Activated CD4-positive, alpha-beta memory T cell treated with anti-CD3 and anti-CD28 coated beads for 36 hours (primary cell): ENCODE measurements around the gene NOTUM. TPM values are rescaled to one million over a fixed set of nuclear protein-coding genes. Genes with fewer than 3 reads are reported as not detected.
"Not testable (repeated sequence)": the region's sequence is repeated elsewhere in the genome, so short reads cannot be mapped to it uniquely, and the experiment has no call there.

Experiments
- CTCF ChIA-PET: fragments of 350-600 bp; sonication (Branson Sonifier 250); formaldehyde crosslinking; loops from one replicate; lab custom pipeline; 2021; ENCODE audit warnings: antibody characterized with exemption, inconsistent platforms; lab: Charles Lee
- POLR2A ChIA-PET: fragments of 350-600 bp; sonication (Branson Sonifier 250); formaldehyde crosslinking; loops from one replicate; lab custom pipeline; 2021; ENCODE audit warnings: antibody characterized with exemption; lab: Charles Lee
- DNase-seq: peaks from one replicate; pipeline ENCODE4 v3.0.0-alpha.2; 2020
- H3K27ac Mint-ChIP-seq: one replicate; pipeline ENCODE4 v1.8.0; 2021; ENCODE audit warnings: mixed read lengths
- H3K27me3 Mint-ChIP-seq: one replicate; pipeline ENCODE4 v1.8.0; 2021; ENCODE audit warnings: mixed read lengths
- H3K36me3 Mint-ChIP-seq: one replicate; pipeline ENCODE4 v1.8.0; 2021; ENCODE audit warnings: mixed read lengths
- H3K4me1 Mint-ChIP-seq: one replicate; pipeline ENCODE4 v1.8.0; 2021; ENCODE audit warnings: low read depth, mixed read lengths
- H3K4me3 Mint-ChIP-seq: one replicate; pipeline ENCODE4 v1.8.0; 2021; ENCODE audit warnings: mild to moderate bottlenecking, mixed read lengths
- H3K9me3 Mint-ChIP-seq: one replicate; pipeline ENCODE4 v1.8.0; 2021; ENCODE audit warnings: mixed read lengths
- intact Hi-C: fragments of 100-400 bp; cut with micrococcal nuclease; formaldehyde crosslinking; loops from one replicate; pipeline ENCODE4 v1.15.1; 2023
- total RNA-seq, 2 experiments: library from RNA; stranded (reverse); gene quantifications; one replicate each; pipeline ENCODE4 v1.2.3, GENCODE V29; 2021

Gene NOTUM
- total RNA-seq, 2 experiments from 2014 or later, result 0.22 to 0.40 TPM

- H3K4me1 Mint-ChIP-seq, result peaks cover 30% of the 10 kb centered on the region
- H3K27ac Mint-ChIP-seq, result no peak overlapping the region
- no peak overlapping the region for H3K4me3 Mint-ChIP-seq
- CTCF ChIA-PET, result interaction anchor here (0.6 kb wide), 2 partner anchors 73 to 247 kb away, joined by 3 read pairs; no protein-coding TSS in a partner anchor
- H3K36me3 Mint-ChIP-seq, result peaks cover 13% of the 10 kb centered on the region
- no peaks in the 10 kb centered on the region for H3K9me3 Mint-ChIP-seq
- intact Hi-C loops, result no loop called here
- no peak for DNase-seq
- POLR2A ChIA-PET, result no interaction called here
- no peaks in the 10 kb centered on the region for H3K27me3 Mint-ChIP-seq
These were observed 39.5 kb downstream of the NOTUM start for GRCh38 chr17:81921537-81921862.

- no peak overlapping the region for H3K27ac Mint-ChIP-seq
- H3K9me3 Mint-ChIP-seq, result no peaks in the 10 kb centered on the region
- CTCF ChIA-PET, result interaction anchor here (0.6 kb wide), 1 partner anchor 246 kb away, joined by 3 read pairs; no protein-coding TSS in a partner anchor
- POLR2A ChIA-PET, result no interaction called here
- H3K4me3 Mint-ChIP-seq, result no peak overlapping the region
- no peaks in the 10 kb centered on the region for H3K27me3 Mint-ChIP-seq
- peaks cover 27% of the 10 kb centered on the region for H3K4me1 Mint-ChIP-seq
- peaks cover 16% of the 10 kb centered on the region for H3K36me3 Mint-ChIP-seq
- intact Hi-C loops, result no loop called here
- DNase-seq, result no peak
These were observed 40.1 kb downstream of the NOTUM start for GRCh38 chr17:81920612-81921536.

- peaks cover 24% of the 10 kb centered on the region for H3K4me1 Mint-ChIP-seq
- no peak for DNase-seq
- H3K4me3 Mint-ChIP-seq, result no peak overlapping the region
- H3K36me3 Mint-ChIP-seq, result peaks cover 24% of the 10 kb centered on the region
- ChIA-PET POLR2A (no interaction called here), CTCF (interaction anchor here (0.5 kb wide), 1 partner anchor 40 kb away, joined by 3 read pairs; no protein-coding TSS in a partner anchor)
- H3K9me3 Mint-ChIP-seq, result no peaks in the 10 kb centered on the region
- H3K27me3 Mint-ChIP-seq, result no peaks in the 10 kb centered on the region
- H3K27ac Mint-ChIP-seq, result no peak overlapping the region
- intact Hi-C loops, result loop anchor here (1.0 kb wide), 1 partner anchor 58 kb away; the partner anchor contains the start of gene ASPSCR1
These were observed 42.0 kb downstream of the NOTUM start for GRCh38 chr17:81918832-81919545.

GRCh38 chr17:81918333-81918669, 42.7 kb downstream of the NOTUM start:
- POLR2A ChIA-PET, H3K9me3 Mint-ChIP-seq, H3K27me3 Mint-ChIP-seq, DNase-seq, CTCF ChIA-PET, intact Hi-C loops: not testable (repeated sequence)
- H3K27ac Mint-ChIP-seq, result peak overlapping the region; percentile 75
- peaks cover 25% of the 10 kb centered on the region for H3K36me3 Mint-ChIP-seq
- peaks cover 24% of the 10 kb centered on the region for H3K4me1 Mint-ChIP-seq
- H3K4me3 Mint-ChIP-seq, result peak overlapping the region; percentile 85

- CTCF ChIA-PET, result interaction anchor here (0.6 to 1.9 kb wide), 5 partner anchors 8 to 103 kb away, joined by 3 to 8 read pairs (median 7); partner anchors contain the start of gene MAFG
- Mint-ChIP-seq H3K27me3 (no peaks in the 10 kb centered on the region), H3K4me1 (peaks cover 24% of the 10 kb centered on the region), H3K4me3 (peak within 1 kb of the TSS; percentile 85), H3K27ac (peak within 1 kb of the TSS; percentile 75), H3K36me3 (peaks cover 31% of the 10 kb centered on the region), H3K9me3 (no peaks in the 10 kb centered on the region)
- POLR2A ChIA-PET, result interaction anchor here (0.9 to 1.5 kb wide), 5 partner anchors 8 to 113 kb away, joined by 3 to 7 read pairs (median 3); no protein-coding TSS in a partner anchor
- peak; percentile 90 for DNase-seq
- intact Hi-C loops, result no loop called here
These were observed 43.2 kb downstream of the NOTUM start, which contains the start of gene SIRT7 for GRCh38 chr17:81917565-81918332. Gene SIRT7 (minus strand): TSS chr17:81918176. CDS start chr17:81918131, 45 bp downstream.

- intact Hi-C loops, result no loop called here
- Mint-ChIP-seq H3K27ac (peak overlapping the region; percentile 54), H3K4me1 (peaks cover 24% of the 10 kb centered on the region), H3K4me3 (peak overlapping the region; percentile 85), H3K27me3 (no peaks in the 10 kb centered on the region), H3K9me3 (no peaks in the 10 kb centered on the region), H3K36me3 (peaks cover 30% of the 10 kb centered on the region)
- ChIA-PET CTCF (interaction anchor here (1.5 to 1.9 kb wide), 3 partner anchors 43 to 104 kb away, joined by 4 to 8 read pairs (median 7); no protein-coding TSS in a partner anchor), POLR2A (interaction anchor here (0.9 to 1.5 kb wide), 4 partner anchors 8 to 114 kb away, joined by 3 to 7 read pairs (median 3); no protein-coding TSS in a partner anchor)
- peak; percentile 48 for DNase-seq
These were observed 44.6 kb downstream of the NOTUM start for GRCh38 chr17:81916234-81917001.

- POLR2A ChIA-PET, result no interaction called here
- intact Hi-C loops, result no loop called here
- no peak overlapping the region for H3K27ac Mint-ChIP-seq
These were observed 45.7 kb downstream of the NOTUM start for GRCh38 chr17:81915331-81915730.

GRCh38 chr17:81914103-81914850, 46.7 kb downstream of the NOTUM start:
- Mint-ChIP-seq H3K4me3 (no peak overlapping the region), H3K27ac (no peak overlapping the region), H3K27me3 (no peaks in the 10 kb centered on the region), H3K36me3 (peaks cover 26% of the 10 kb centered on the region), H3K9me3 (no peaks in the 10 kb centered on the region), H3K4me1 (peaks cover 26% of the 10 kb centered on the region)
- DNase-seq, result no peak
- intact Hi-C loops, result loop anchor here (5.0 kb wide), 2 partner anchors 42 to 48 kb away; partner anchors contain the start of genes ARHGDIA and NOTUM
- ChIA-PET POLR2A (no interaction called here), CTCF (no interaction called here)

More at GRCh38 chr17:81915331-81915730, 45.7 kb downstream of the NOTUM start:
- CTCF ChIA-PET, result no interaction called here
- Mint-ChIP-seq H3K4me1 (peaks cover 24% of the 10 kb centered on the region), H3K4me3 (no peak overlapping the region), H3K9me3 (no peaks in the 10 kb centered on the region), H3K27me3 (no peaks in the 10 kb centered on the region), H3K36me3 (peaks cover 26% of the 10 kb centered on the region)
- no peak for DNase-seq

GRCh38 chr17:81913394-81914102, 47.4 kb downstream of the NOTUM start:
- Mint-ChIP-seq H3K4me1 (peaks cover 24% of the 10 kb centered on the region), H3K27me3 (no peaks in the 10 kb centered on the region), H3K4me3 (no peak overlapping the region), H3K27ac (no peak overlapping the region), H3K36me3 (peaks cover 27% of the 10 kb centered on the region), H3K9me3 (no peaks in the 10 kb centered on the region)
- no peak for DNase-seq
- ChIA-PET CTCF (interaction anchor here (0.6 to 0.7 kb wide), 2 partner anchors 22 to 106 kb away, joined by 3 to 4 read pairs; partner anchors contain the start of gene ANAPC11), POLR2A (no interaction called here)
- intact Hi-C loops, result loop anchor here (5.0 kb wide), 2 partner anchors 41 to 49 kb away; partner anchors contain the start of genes ARHGDIA and NOTUM
